Measurements from ENCODE around the gene PRAMEF1. TPM values are rescaled to one million over a fixed set of nuclear protein-coding genes. Genes with fewer than 3 reads are reported as not detected.
"Not testable (repeated sequence)": the region's sequence is repeated elsewhere in the genome, so short reads cannot be mapped to it uniquely, and the experiment has no call there.

PRAMEF1 gene
- total RNA-seq, 4 donors from 2014 or later = not detected

DNA sequence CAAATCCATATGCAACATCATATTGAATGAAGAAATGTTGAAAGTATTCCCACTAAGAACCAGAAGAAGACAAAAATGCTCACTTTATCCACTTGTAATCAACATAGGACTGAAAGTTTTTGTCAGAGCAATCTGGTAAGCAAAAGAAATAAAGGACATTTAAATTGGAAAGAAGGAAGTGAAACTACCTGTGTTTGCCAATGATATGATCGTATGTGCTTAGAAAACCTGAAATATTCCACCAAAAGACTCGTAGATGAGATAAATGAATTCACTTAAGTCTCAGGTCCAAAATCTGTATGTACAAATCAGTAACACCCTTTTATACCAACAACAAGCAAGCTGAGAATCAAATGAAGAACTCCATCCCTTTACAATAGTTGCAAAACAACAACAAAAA lies 8.5 kb downstream of the PRAMEF1 start:
- WGBS = 69% methylated on average over 2 of the region's 2 CpGs

GRCh38 chr1:12809933-12810332 lies 18.7 kb downstream of the PRAMEF1 start:
- H3K4me1 ChIP-seq = no peaks in the 10 kb centered on the region
- intact Hi-C loops (cut with DNase I) = no loop called here
- 100% methylated on average over 1 of the region's 1 CpG for WGBS
- H3K9me3 ChIP-seq = peaks cover 0 to 13% (median under 1%) of the 10 kb centered on the region in 4 donors
- TF ChIP-seq POLR2AphosphoS5 (IDR thresholded peaks at IDR 0.05) = no peak
- TF ChIP-seq POLR2A (IDR thresholded peaks at IDR 0.05; ENCODE audit: low read depth) = no peak
- TF ChIP-seq, protein P1, sequence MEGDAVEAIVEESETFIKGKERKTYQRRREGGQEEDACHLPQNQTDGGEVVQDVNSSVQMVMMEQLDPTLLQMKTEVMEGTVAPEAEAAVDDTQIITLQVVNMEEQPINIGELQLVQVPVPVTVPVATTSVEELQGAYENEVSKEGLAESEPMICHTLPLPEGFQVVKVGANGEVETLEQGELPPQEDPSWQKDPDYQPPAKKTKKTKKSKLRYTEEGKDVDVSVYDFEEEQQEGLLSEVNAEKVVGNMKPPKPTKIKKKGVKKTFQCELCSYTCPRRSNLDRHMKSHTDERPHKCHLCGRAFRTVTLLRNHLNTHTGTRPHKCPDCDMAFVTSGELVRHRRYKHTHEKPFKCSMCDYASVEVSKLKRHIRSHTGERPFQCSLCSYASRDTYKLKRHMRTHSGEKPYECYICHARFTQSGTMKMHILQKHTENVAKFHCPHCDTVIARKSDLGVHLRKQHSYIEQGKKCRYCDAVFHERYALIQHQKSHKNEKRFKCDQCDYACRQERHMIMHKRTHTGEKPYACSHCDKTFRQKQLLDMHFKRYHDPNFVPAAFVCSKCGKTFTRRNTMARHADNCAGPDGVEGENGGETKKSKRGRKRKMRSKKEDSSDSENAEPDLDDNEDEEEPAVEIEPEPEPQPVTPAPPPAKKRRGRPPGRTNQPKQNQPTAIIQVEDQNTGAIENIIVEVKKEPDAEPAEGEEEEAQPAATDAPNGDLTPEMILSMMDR (IDR thresholded peaks at IDR 0.05) = no peak
- TF ChIP-seq EP300 (IDR thresholded peaks at IDR 0.05) = no peak
- no peaks in the 10 kb centered on the region for H3K36me3 ChIP-seq
- no peak overlapping the region for H3K4me3 ChIP-seq
- DNase-seq (ENCODE audit: extremely low spot score) = no peak
- peaks cover 0 to 6% (median 0%) of the 10 kb centered on the region in 4 donors for H3K27me3 ChIP-seq
- H3K27ac ChIP-seq (replicated peaks in 1 of 4) = no peak overlapping the region

More for the DNA sequence above, 8.5 kb downstream of the PRAMEF1 start:
- peaks cover 0 to 4% (median 0%) of the 10 kb centered on the region in 4 donors for H3K27me3 ChIP-seq
- no peak overlapping the region for H3K27ac ChIP-seq (replicated peaks in 1 of 4)
- intact Hi-C loops (cut with DNase I) = no loop called here
- no peak overlapping the region for H3K4me3 ChIP-seq
- H3K9me3 ChIP-seq = peaks cover 0 to 4% (median 2%) of the 10 kb centered on the region in 4 donors
- H3K4me1 ChIP-seq = no peaks in the 10 kb centered on the region
- DNase-seq (ENCODE audit: extremely low spot score) = no peak
- TF ChIP-seq EP300 (IDR thresholded peaks at IDR 0.05) = no peak
- TF ChIP-seq POLR2AphosphoS5 (IDR thresholded peaks at IDR 0.05) = no peak
- TF ChIP-seq POLR2A (IDR thresholded peaks at IDR 0.05; ENCODE audit: low read depth) = no peak
- TF ChIP-seq, protein P1 (IDR thresholded peaks at IDR 0.05) = no peak
- H3K36me3 ChIP-seq = no peaks in the 10 kb centered on the region

DNA sequence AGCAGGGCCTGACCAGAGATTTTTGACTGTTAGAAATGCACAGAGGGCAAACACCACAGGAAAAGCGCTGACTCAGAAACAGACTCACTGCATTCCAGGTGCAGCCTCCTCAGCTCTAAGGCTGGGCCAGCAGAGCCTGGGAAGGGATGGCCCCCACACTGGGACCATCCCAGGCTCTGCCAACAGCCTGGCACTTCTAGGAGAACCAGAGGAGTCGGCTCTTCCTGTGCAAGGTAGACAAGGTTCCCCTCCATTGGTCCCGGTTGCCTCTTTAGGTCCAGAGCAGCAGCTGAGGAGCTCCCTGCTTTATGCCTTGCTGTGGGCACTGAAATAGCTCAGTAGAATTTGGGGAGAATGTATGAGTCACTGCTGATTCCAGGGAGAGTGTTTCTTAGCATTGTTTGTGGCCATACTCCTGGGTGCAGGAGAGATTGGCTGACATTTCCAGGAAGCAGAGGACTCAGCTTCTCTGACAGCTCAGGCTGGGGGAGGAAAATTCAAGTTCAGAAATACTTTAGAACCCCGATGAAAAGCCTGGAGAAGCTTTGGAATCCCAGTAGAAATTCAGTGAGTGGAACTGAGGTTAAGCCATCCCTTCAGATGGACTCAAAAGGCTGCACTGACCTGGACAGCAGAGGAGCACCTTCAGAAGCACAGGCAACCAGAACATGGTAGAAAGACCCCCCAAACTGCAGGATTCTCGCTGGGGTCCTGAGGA lies 19.7 kb downstream of the PRAMEF1 start:
- DNase-seq (ENCODE audit: extremely low spot score) = no peak
- intact Hi-C loops (cut with DNase I) = no loop called here
- 64% methylated on average over 4 of the region's 5 CpGs for WGBS
- Histone ChIP-seq H3K4me1 (no peaks in the 10 kb centered on the region), H3K36me3 (no peaks in the 10 kb centered on the region), H3K9me3 (peaks cover 0 to 8% (median 0%) of the 10 kb centered on the region in 4 donors), H3K4me3 (no peak overlapping the region), H3K27me3 (peaks cover 0 to 6% (median 0%) of the 10 kb centered on the region in 4 donors), H3K27ac (replicated peaks in 1 of 4) (no peak overlapping the region)
- no peak for TF ChIP-seq EP300 (IDR thresholded peaks at IDR 0.05)
- no peak for TF ChIP-seq POLR2A (IDR thresholded peaks at IDR 0.05; ENCODE audit: low read depth)
- TF ChIP-seq, protein P1 (IDR thresholded peaks at IDR 0.05) = no peak
- TF ChIP-seq POLR2AphosphoS5 (IDR thresholded peaks at IDR 0.05) = no peak

- Histone ChIP-seq H3K27me3 (peaks cover 0 to 6% (median 0%) of the 10 kb centered on the region in 4 donors), H3K4me3 (no peak overlapping the region), H3K4me1 (no peaks in the 10 kb centered on the region), H3K27ac (replicated peaks in 1 of 4) (no peak overlapping the region), H3K36me3 (no peaks in the 10 kb centered on the region), H3K9me3 (peaks cover 0 to 8% (median 0%) of the 10 kb centered on the region in 4 donors)
- intact Hi-C loops (cut with DNase I) = no loop called here
- 58% methylated on average over 2 of the region's 2 CpGs for WGBS
- TF ChIP-seq POLR2A (IDR thresholded peaks at IDR 0.05; ENCODE audit: low read depth) = no peak
- TF ChIP-seq EP300 (IDR thresholded peaks at IDR 0.05) = no peak
- no peak for TF ChIP-seq POLR2AphosphoS5 (IDR thresholded peaks at IDR 0.05)
- TF ChIP-seq, protein P1 (IDR thresholded peaks at IDR 0.05) = no peak
- no peak for DNase-seq (ENCODE audit: extremely low spot score)
Observed at GRCh38 chr1:12811409-12811784, 20.2 kb downstream of the PRAMEF1 start.

DNA sequence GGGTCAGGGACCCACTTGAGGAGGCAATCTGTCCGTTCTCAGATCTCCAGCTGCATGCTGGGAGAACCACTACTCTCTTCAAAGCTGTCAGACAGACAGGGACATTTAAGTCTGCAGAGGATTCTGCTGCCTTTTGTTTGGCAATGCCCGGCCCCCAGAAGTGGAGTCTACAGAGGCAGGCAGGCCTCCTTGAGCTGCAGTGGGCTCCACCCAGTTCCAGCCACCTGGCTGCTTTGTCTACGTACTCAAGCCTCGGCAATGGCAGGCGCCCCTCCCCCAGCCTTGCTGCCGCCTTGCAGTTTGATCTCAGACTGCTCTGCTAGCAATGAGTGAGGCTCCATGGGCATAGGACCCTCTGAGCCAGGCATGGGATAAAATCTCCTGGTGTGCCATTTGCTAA lies 27.9 kb downstream of the PRAMEF1 start:
- DNase-seq (ENCODE audit: extremely low spot score); H3K36me3 ChIP-seq; H3K4me3 ChIP-seq; intact Hi-C loops (cut with DNase I); H3K4me1 ChIP-seq; H3K27me3 ChIP-seq; H3K9me3 ChIP-seq; H3K27ac ChIP-seq (replicated peaks in 1 of 4): not testable (repeated sequence)
- WGBS = no CpG with 5 or more reads among the region's 6 CpGs

- H3K36me3 ChIP-seq; H3K27me3 ChIP-seq; H3K4me3 ChIP-seq; H3K27ac ChIP-seq (replicated peaks in 1 of 4); intact Hi-C loops (cut with DNase I); DNase-seq (ENCODE audit: extremely low spot score); H3K4me1 ChIP-seq; H3K9me3 ChIP-seq: not testable (repeated sequence)
- 61% methylated on average over 3 of the region's 3 CpGs for WGBS
Observed at GRCh38 chr1:12831310-12831709, 40.1 kb downstream of the PRAMEF1 start, which contains the start of gene PRAMEF11. TSS of gene PRAMEF11 (minus strand) at chr1:12831410. CDS start at chr1:12828789, 2,621 bp downstream.

GRCh38 chr1:12833251-12833650 lies 42.1 kb downstream of the PRAMEF1 start:
- DNase-seq (ENCODE audit: extremely low spot score); H3K27ac ChIP-seq (replicated peaks in 1 of 4); H3K27me3 ChIP-seq; H3K36me3 ChIP-seq; H3K4me1 ChIP-seq; H3K4me3 ChIP-seq; intact Hi-C loops (cut with DNase I); H3K9me3 ChIP-seq: not testable (repeated sequence)
- 65% methylated on average over 2 of the region's 2 CpGs for WGBS

Data from esophagus muscularis mucosa (tissue), 4 donors.